MM.1S (cell line): ENCODE data around the gene YY2.

Source experiments
- EZH2 ChIP-seq: fragments of 300-600 bp; sonication (generic); optimal IDR thresholded peaks from 2 replicates; pipeline ENCODE3; 2017; ENCODE audit warnings: low read depth, mild to moderate bottlenecking, antibody characterized with exemption, low read length, mixed read lengths
- EZH2phosphoT487 ChIP-seq: fragments of 300-600 bp; sonication (generic); IDR thresholded peaks from 2 replicates; pipeline ENCODE4 v1.6.1; 2018; ENCODE audit warnings: antibody characterized with exemption, low read length
- TF ChIP-seq, protein P1 (sequence below): fragments of 300-600 bp; sonication (generic); IDR thresholded peaks from 2 replicates; pipeline ENCODE4 v1.5.1; 2016; ENCODE audit warnings: antibody characterized with exemption, low read length, mixed read lengths

DNA sequence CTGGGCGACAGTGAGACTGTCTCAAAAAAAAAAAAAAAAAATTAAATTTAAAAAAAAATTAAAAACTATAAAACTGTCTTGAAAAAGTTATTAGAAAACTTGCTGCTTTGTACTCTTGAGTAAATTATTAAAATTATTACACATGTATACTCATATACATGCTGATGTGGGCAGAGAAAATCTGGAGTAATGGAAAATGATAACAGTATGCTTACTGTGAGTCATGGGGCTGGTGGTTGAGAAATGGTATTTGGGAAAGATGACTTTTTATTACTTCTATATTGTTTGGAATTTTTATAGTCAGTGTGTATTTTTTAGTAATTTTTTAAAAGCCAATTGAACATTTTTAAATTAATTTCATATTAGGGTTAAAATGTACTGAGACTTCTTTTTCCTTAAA is 7.5 kb downstream of the YY2 start:
- TF ChIP-seq, protein P1, sequence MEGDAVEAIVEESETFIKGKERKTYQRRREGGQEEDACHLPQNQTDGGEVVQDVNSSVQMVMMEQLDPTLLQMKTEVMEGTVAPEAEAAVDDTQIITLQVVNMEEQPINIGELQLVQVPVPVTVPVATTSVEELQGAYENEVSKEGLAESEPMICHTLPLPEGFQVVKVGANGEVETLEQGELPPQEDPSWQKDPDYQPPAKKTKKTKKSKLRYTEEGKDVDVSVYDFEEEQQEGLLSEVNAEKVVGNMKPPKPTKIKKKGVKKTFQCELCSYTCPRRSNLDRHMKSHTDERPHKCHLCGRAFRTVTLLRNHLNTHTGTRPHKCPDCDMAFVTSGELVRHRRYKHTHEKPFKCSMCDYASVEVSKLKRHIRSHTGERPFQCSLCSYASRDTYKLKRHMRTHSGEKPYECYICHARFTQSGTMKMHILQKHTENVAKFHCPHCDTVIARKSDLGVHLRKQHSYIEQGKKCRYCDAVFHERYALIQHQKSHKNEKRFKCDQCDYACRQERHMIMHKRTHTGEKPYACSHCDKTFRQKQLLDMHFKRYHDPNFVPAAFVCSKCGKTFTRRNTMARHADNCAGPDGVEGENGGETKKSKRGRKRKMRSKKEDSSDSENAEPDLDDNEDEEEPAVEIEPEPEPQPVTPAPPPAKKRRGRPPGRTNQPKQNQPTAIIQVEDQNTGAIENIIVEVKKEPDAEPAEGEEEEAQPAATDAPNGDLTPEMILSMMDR, result no peak
- TF ChIP-seq EZH2phosphoT487 (no peak), EZH2 (no peak)
